OCI-LY7 (cell line): ENCODE measurements around the gene MRPS34. TPM values are rescaled to one million over a fixed set of nuclear protein-coding genes. Genes with fewer than 3 reads are reported as not detected.

ENCODE experiments used
- BruUV-seq: library from RNA; stranded (reverse); fragments of 400-500 nt; replicated peaks from 2 replicates; lab custom pipeline; 2021; lab: Mats Ljungman, UMichigan
- CTCF ChIA-PET: fragments of 300-600 bp; sonication (Branson Sonifier 250); formaldehyde crosslinking; loops from one replicate; lab custom pipeline; 2022; ENCODE audit warnings: antibody characterized with exemption; ENCODE audit not compliant: unreplicated experiment; lab: Charles Lee
- POLR2A ChIA-PET: fragments of 300-600 bp; sonication (Branson Sonifier 250); formaldehyde crosslinking; loops from one replicate; lab custom pipeline; 2022; ENCODE audit warnings: antibody characterized with exemption; lab: Charles Lee
- DNase-seq: peaks from one replicate; pipeline ENCODE4 v3.0.0-alpha.2; 2015; ENCODE audit warnings: low spot score
- H2AFZ ChIP-seq: fragments of 200-600 bp; sonication (generic), shearing (Covaris generic); 2 replicates; pipeline ENCODE4 v1.6.1; 2014; ENCODE audit warnings: mild to moderate bottlenecking, antibody characterized with exemption, low read length, moderate library complexity
- H3K27ac ChIP-seq: fragments of 200-600 bp; sonication (generic); 2 replicates; pipeline ENCODE4 v1.5.1; 2014; ENCODE audit warnings: mixed run types, low read depth, mild to moderate bottlenecking, moderate library complexity, low read length, inconsistent platforms; ENCODE audit not compliant: poor library complexity, severe bottlenecking
- H3K36me3 ChIP-seq: fragments of 200-600 bp; sonication (generic); 2 replicates; pipeline ENCODE4 v1.6.1; 2014; ENCODE audit warnings: mild to moderate bottlenecking, antibody characterized with exemption, low read length, moderate library complexity, mixed read lengths; ENCODE audit not compliant: insufficient read depth
- H3K4me1 ChIP-seq: fragments of 200-600 bp; sonication (generic); 2 replicates; pipeline ENCODE4 v1.5.1; 2014; ENCODE audit warnings: mild to moderate bottlenecking, low read length; ENCODE audit not compliant: insufficient read depth, poor library complexity, severe bottlenecking
- H3K4me2 ChIP-seq: fragments of 200-600 bp; sonication (generic); 2 replicates; pipeline ENCODE4 v1.6.1; 2014; ENCODE audit warnings: mild to moderate bottlenecking, low read length
- H3K4me3 ChIP-seq: fragments of 200-600 bp; sonication (generic); 2 replicates; pipeline ENCODE4 v1.5.1; 2014; ENCODE audit warnings: mild to moderate bottlenecking, low read depth, low read length; ENCODE audit not compliant: poor library complexity, severe bottlenecking
- H3K79me2 ChIP-seq: fragments of 200-600 bp; sonication (generic); 2 replicates; pipeline ENCODE4 v1.6.1; 2016; ENCODE audit warnings: low read depth, mild to moderate bottlenecking, low read length, moderate library complexity, mixed read lengths; ENCODE audit not compliant: insufficient read depth
- H3K9me2 ChIP-seq: fragments of 200-600 bp; sonication (generic); 2 replicates; pipeline ENCODE4 v1.6.1; 2016; ENCODE audit warnings: mild to moderate bottlenecking, low read length, mixed read lengths; ENCODE audit not compliant: insufficient read depth
- H3K9me3 ChIP-seq: fragments of 200-600 bp; sonication (generic); 2 replicates; pipeline ENCODE4 v1.6.1; 2014; ENCODE audit warnings: mild to moderate bottlenecking, mixed run types, low read length, mixed read lengths
- H4K20me1 ChIP-seq: fragments of 200-600 bp; sonication (generic); 2 replicates; pipeline ENCODE4 v1.6.1; 2014; ENCODE audit warnings: mild to moderate bottlenecking, antibody characterized with exemption, low read length, moderate library complexity, mixed read lengths; ENCODE audit not compliant: insufficient read depth
- EZH2phosphoT487 ChIP-seq: fragments of 200-600 bp; sonication (generic); IDR thresholded peaks from 2 replicates; pipeline ENCODE4 v1.6.1; 2018; ENCODE audit warnings: low read depth, borderline replicate concordance, mild to moderate bottlenecking, mixed run types, antibody characterized with exemption, low read length, moderate library complexity, mixed read lengths
- intact Hi-C: fragments of 100-400 bp; cut with micrococcal nuclease; formaldehyde crosslinking; loops from one replicate; pipeline ENCODE4 v1.10.0; 2022; ENCODE audit not compliant: unreplicated experiment
- total RNA-seq, 2 experiments: library from RNA; depleted of rRNA in 1 of 2; stranded (reverse); fragments of >200 nt in 1 of 2; shearing (Covaris generic) in 1 of 2; gene quantifications; 2 replicates each; pipeline ENCODE4 v1.2.3, GENCODE V29; 2014 to 2022
- TF ChIP-seq, protein P1 (sequence below): fragments of 200-600 bp; sonication (generic); conservative IDR thresholded peaks from 2 replicates; pipeline ENCODE4 v1.5.1; 2014; ENCODE audit warnings: mild to moderate bottlenecking, antibody characterized with exemption, low read length, moderate library complexity, mixed read lengths

Gene MRPS34
- total RNA-seq, 2 experiments from 2014 or later, result 170 to 196 TPM

DNA sequence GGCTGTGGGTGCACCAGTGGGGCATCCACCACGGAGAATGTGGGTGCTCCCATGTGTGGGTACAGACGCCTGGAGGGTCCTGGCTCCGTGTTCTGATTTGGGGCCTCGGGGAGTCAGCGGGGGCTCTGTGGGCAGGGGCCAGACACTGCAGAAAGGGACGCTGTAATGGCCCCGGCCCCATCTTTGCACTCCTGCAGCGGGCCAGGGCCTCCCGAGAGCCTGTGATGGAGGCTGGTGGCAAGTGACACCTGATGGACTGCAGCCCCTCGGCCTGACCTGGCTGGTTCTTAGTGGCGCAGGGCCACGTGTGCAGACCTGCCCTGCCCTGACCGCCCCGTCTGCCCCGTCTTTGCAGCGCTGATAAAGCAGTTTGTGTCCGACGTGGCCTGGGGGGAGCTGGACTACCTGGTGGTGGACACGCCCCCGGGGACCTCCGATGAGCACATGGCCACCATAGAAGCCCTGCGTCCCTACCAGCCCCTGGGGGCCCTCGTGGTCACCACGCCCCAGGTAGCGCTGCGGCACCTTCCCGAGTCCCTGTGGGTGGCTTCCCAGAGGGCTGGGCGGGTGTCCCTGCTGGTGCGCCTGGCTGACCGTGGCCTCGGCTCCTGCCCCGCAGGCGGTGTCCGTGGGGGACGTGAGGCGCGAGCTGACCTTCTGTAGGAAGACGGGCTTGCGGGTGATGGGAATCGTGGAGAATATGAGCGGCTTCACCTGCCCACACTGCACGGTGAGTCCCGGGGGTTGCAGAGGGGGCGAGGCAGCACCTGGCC is 14.6 kb upstream of the MRPS34 start:
- Histone ChIP-seq H2AFZ (no peak overlapping the region), H3K27ac (no peak overlapping the region), H3K4me1 (peaks cover 6% of the 10 kb centered on the region), H3K36me3 (peaks cover 39% of the 10 kb centered on the region; the same call in 1 of the 2 replicates), H3K9me2 (no peaks in the 10 kb centered on the region), H3K9me3 (no peaks in the 10 kb centered on the region), H4K20me1 (no peaks in the 10 kb centered on the region; the same call in 1 of the 2 replicates), H3K4me3 (no peak overlapping the region), H3K4me2 (no peak overlapping the region), H3K79me2 (peaks cover 22% of the 10 kb centered on the region)
- no TSS peak for BruUV-seq
- DNase-seq, result no peak
- intact Hi-C loops, result no loop called here
- ChIA-PET POLR2A (no interaction called here), CTCF (no interaction called here)
- TF ChIP-seq, protein P1, sequence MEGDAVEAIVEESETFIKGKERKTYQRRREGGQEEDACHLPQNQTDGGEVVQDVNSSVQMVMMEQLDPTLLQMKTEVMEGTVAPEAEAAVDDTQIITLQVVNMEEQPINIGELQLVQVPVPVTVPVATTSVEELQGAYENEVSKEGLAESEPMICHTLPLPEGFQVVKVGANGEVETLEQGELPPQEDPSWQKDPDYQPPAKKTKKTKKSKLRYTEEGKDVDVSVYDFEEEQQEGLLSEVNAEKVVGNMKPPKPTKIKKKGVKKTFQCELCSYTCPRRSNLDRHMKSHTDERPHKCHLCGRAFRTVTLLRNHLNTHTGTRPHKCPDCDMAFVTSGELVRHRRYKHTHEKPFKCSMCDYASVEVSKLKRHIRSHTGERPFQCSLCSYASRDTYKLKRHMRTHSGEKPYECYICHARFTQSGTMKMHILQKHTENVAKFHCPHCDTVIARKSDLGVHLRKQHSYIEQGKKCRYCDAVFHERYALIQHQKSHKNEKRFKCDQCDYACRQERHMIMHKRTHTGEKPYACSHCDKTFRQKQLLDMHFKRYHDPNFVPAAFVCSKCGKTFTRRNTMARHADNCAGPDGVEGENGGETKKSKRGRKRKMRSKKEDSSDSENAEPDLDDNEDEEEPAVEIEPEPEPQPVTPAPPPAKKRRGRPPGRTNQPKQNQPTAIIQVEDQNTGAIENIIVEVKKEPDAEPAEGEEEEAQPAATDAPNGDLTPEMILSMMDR, result no peak
- no peak for TF ChIP-seq EZH2phosphoT487

DNA sequence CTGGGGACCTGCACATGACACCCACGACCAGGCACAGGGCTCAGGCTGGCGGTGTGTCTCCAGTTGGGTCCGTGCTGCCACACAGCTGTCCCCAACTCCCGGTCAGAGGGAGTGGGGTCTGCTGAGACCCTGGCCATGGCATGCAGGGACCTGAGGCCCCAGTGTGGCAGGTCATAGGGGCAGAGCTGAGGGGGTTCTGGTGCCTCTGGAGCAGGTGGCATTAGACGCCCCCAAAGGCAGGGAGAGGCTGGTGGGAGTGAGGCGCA is 14.1 kb upstream of the MRPS34 start:
- POLR2A ChIA-PET, result no interaction called here
- Histone ChIP-seq H3K4me1 (peaks cover 6% of the 10 kb centered on the region), H3K9me2 (no peaks in the 10 kb centered on the region), H3K4me3 (no peak overlapping the region), H4K20me1 (no peaks in the 10 kb centered on the region; the same call in 1 of the 2 replicates), H3K79me2 (peaks cover 22% of the 10 kb centered on the region), H3K4me2 (no peak overlapping the region), H3K36me3 (peaks cover 39% of the 10 kb centered on the region; the same call in 1 of the 2 replicates), H2AFZ (no peak overlapping the region), H3K27ac (no peak overlapping the region), H3K9me3 (no peaks in the 10 kb centered on the region)
- BruUV-seq, result no TSS peak
- no peak for DNase-seq
- CTCF ChIA-PET, result no interaction called here
- intact Hi-C loops, result no loop called here
- TF ChIP-seq EZH2phosphoT487, result no peak
- TF ChIP-seq, protein P1, result no peak
